DMS53 (cell line): ENCODE data around the gene ITGB3.
A peak's percentile ranks its signal among the peaks of the same experiment; 100 is the strongest.
"Not testable (repeated sequence)": the region's sequence is repeated elsewhere in the genome, so short reads cannot be mapped to it uniquely, and the experiment has no call there.

Source experiments
- DNase-seq: peaks from one replicate; lab custom pipeline; 2025; lab: John Stamatoyannopoulos, UW

The ITGB3 gene

DNA sequence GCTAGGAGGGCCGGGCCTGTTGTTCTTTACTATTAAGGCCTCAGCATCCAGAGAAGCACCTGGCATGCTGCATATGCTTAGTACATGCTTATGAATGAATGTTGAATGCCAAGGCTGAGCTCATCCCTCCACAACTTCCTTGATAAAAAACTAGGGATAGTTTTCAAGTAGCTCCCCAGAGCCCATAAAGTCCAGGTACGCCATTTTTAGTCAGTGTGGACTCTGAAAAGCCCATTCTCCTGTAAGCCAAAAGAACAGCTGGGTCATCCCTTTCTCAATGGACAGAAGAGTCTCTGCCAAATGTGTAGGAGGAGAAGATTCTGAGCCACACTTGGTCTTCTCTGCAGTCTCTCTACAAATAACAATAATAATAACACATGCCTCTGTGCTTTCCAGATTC lies 8.9 kb upstream of the ITGB3 start:
- DNase-seq = no peak

DNA sequence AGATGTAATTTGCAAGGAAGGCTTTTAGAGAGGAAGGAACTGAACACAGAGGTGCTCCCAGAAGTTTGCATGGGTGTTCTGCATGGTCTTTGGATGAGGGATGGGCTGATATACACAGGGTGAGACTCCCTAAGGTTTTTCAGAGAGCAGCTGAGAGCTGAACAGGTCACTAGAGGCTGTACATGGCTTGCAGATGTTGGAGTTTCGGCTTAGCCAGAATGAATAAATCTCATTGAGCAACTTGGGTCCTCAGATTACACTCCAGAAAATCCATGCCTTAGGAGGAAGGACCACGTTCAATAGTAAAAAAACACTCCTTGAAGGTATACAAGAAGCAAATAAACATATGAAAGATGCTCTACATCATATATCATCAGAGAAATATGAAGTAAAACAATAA lies 7.5 kb upstream of the ITGB3 start:
- no peak for DNase-seq

DNA sequence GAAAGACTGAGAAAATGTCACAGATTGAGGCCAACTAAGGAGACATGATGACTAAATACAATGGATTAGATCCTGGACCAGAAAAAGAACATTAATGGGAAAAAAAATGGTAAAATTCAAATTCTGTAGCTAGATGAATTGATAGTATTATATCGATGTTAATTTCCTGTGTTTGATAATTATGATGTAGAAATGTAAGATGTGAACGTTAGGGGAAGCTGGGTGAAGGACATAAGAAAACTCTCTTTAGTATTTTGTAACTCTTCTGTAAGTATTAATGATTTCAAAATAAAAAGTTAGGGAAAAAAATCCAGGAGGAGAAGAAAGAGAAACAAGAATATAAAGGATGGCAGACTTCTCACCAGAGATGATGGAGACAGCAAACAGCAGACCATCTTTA lies 2.8 kb upstream of the ITGB3 start:
- no peak for DNase-seq

DNA sequence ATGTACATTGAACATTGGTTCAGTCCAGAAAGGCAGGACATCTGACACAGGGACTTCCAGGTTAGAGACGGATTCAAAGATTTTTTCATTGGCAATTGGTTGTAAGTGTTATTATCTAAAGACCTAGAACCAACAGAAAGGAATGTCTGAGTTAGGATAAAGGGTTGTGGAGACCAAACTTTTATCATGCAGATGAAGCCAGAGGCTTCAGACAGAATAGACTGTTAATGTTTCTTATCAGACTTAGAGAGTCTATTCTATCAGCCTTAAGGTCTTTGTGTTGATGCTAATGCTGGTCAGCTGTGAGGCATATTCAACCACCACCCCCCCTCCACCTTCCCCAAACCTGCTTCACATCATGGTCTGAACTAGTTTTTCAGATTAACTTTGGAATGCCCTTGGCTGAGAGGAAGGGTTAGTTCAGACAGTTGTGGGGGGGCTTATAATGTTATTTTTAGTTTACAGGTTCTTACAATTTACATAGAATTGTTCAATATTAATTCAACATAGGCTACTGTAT lies 2.1 kb upstream of the ITGB3 start:
- DNase-seq = no peak

DNA sequence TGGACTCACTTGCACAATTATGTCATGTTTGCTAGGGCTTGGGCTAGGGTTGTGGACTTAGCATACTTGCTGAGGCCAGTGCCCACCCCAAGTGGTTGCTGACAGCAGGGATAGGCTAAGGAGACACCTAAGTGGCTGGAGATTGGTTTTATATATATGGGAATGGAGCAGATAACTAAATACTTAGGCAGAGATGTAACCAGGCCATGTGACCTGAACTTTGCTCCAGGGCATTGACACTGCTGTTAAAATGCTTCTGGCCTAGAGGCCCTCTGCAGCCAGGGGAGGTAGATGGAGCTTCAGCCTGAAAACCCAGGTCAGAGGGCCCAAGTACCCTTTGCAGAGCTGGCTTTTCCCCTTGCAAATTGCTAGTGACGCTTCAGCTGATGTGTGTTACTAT lies 1.4 kb upstream of the ITGB3 start:
- DNase-seq = no peak

DNA sequence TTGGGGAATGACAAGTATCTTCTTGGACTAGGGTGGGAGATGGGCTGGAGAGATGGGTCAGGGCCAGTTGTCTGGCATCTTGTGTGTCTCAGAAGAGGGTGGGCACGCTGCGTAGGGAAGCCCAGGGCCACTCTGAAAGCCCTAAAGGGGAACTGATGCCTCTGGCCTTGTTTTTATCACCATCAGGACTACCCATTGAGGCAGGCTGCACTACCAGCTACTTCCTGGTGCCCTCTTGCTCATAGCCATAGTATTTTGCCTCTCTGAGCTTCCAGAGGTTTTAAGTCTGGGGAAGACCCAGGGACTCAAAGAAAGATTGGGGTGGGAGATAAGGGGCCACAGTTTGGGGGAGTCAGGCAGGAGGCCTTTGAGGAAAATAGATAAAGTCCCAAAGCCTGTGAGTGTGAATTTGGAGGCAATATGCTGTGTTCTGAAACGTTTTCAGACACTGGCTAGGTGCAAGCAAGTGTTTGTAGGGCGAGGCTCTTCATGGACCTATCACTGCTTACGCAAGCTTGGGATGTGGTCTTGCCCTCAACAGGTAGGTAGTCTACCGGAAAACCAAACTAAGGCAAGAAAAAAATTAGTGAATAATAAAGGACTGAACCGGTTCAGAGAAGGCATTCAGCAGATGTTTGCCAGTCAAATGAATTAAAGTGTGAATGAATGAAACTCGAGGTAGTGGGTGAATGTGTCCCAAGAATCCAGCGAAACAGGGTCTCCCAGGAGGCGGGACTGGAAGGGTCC lies 688 bp upstream of the ITGB3 start:
- DNase-seq = peak; percentile 26

DNA sequence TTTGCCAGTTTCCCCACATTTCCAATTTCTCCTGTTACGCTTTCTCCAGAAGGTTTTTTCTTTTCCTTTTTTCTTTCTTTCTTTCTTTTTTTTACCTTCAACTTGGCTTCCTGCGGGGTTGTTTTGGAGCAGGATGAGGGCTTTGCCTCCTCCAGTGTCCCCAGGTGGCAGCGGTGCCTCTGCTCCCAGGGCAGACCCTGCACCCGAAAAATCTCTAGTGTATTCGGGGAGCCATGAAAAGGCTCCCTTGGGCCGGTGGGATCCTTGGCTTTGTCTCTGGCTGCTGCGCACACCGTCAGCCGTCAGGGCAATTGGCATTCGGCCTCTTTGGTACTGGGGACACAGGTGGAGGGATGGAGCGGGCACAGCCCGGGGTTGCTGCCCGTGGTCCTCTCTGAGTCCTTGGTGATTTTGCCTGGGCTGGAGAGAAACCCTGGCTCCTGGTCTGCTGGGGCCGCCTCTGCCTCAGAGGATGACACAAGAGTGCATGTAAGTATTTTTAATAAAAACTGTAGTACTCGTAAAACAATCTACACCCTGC lies 846 bp downstream of the ITGB3 start:
- peak; percentile 42 for DNase-seq

DNA sequence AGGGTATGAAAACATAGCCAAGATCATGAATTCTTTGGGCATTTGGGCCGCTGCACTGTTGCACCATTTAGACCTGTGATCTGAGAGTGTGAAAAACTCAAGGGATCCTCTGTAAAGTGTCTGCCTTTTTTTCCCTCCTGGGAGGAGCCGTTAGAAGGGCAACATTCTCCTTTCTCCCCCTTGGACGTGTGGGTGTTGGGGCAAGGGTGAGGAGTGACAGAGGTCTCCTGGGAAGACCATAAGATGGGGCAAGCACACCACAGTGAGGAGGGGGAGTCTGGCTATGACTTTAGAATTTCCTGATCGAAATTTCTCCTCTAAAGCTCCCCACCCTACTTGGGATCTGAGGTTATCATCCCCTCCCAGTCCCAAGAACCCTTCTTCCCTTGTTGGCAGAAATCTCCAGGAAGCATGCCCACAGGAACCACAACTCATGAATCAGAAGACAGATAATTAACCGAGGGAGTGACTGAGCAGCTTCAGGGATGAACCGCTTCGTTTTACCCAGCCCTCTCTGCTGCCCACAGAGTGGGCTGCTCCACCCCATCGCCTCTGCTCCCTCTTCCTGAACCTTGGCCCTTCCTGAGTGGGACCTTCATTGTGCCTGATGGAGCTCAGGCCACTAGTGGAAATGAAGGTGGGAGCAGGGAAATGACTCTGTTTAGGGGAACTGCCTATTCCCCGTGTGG lies 4.2 kb downstream of the ITGB3 start:
- DNase-seq = no peak

DNA sequence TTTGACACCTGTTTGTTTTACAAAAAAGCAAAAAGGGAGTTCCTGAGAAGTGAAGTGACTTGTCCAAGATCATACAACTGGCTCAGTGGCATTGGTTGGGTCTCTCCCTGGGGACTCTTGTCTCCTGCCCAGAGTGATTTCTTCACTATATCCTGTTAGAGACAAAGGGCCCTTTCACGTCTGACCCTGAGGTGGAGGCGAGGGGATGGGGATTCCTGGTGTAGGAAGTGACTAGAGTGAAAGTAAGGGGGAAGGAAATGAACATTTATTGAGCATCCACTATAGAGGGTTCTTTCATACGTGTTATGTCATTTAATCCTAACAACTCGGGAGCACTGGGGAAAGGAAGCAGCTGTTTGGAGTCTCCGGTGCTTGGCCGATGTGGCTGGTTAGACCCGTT lies 9.0 kb downstream of the ITGB3 start:
- DNase-seq = no peak

DNA sequence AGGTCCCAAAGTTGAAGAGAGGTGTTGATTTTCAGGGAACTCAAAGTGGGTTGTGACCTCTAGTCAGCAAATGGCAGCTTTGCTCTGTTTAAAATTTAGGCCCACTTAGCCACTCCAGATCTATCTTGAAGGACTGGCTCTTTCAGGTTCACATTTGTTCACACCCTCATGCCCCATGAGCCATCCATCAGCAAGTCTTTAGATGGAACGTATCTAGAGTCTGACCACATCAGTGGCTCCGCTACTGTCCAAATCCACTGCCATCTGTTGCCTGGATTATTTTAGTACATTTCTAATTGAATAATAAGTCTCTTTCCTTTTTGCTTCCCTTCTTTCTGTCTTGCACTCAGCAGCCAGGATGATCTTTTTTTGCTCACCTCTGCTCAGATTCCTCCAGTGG lies 10.5 kb downstream of the ITGB3 start:
- DNase-seq = no peak

DNA sequence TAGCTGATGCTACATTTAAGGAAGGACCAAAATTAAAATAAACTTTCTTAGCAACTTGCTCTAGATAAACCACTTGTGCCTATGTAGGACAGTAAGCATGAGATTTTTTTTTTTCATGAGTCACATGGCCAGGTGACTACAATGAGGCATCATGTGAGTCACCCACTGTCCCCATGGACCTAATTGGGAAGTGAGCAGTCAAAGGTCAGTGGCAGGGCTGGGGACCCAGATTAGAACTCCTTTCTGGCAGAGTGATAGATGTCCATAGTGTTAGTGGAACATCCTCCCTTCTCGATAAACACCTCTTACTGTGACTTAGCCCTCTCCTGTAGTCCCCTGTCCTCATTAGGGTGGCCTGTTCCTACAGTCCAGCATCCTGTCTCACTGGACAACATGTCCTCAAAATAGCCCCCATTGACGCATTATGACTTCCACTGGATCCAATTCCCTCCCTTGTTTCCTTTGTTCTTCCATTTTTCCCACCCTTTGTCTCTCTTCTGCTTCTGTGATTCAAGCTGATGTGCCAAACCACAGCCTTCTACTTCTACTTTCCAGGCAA lies 12.4 kb downstream of the ITGB3 start:
- peak; percentile 64 for DNase-seq

DNA sequence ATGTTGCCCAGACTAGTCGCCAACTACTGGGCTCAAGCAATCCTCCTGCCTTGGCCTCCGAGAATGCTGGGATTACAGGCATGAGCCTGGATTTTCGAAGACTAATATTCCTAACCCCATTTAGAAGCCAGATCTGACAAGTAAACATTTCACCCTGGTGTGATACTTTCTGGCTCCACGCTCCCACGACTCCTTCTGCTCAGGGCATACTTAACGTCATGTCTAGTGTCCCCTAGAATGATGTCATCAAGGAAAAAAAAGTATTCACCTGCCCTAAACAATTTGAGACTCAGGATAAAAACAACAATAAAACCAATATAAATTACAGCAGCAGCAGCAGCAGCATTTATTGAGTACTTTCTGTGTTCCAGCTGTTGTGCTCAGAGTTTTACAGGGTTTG lies 13.2 kb downstream of the ITGB3 start:
- DNase-seq = no peak

DNA sequence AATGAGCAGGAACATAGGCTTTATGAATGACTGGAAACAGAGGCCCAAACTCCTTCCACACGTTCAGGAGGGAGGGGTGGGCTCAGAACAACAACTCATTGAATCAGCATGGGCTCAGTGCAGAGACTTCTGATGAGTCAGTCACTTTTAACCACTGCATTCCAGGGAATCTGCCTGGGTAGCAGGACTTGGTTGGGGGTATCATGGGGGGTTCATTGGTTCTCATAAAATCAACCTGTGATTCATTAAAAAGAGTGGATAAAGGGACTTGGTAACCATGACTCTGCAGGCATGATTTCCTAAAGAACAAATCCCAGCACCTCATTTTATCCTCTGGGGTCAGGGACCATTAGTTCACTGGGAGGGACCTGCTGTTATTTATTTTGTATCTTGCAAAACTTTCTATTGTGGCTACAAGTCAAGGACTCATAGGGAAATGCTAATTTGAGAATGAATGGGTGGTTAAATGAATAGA lies 13.8 kb downstream of the ITGB3 start:
- no peak for DNase-seq

DNA sequence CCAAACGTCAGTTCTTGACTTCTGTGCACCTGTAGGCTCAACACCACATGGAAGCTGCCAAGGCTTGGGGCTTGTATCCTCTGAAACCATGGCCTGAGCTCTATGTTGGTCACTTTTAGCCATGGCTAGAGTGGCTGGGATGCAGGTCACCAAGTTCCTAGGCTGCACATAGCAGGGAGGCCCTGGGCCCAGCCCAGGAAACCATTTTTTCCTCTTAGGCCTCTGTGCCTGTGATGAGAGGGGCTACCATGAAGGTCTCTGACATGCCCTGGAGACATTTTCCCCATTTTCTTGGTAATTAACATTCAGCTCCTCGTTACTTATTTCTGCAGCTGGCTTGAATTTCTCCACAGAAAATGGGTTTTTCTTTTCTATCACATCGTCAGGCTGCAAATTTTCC lies 15.3 kb downstream of the ITGB3 start:
- not testable (repeated sequence) for DNase-seq

DNA sequence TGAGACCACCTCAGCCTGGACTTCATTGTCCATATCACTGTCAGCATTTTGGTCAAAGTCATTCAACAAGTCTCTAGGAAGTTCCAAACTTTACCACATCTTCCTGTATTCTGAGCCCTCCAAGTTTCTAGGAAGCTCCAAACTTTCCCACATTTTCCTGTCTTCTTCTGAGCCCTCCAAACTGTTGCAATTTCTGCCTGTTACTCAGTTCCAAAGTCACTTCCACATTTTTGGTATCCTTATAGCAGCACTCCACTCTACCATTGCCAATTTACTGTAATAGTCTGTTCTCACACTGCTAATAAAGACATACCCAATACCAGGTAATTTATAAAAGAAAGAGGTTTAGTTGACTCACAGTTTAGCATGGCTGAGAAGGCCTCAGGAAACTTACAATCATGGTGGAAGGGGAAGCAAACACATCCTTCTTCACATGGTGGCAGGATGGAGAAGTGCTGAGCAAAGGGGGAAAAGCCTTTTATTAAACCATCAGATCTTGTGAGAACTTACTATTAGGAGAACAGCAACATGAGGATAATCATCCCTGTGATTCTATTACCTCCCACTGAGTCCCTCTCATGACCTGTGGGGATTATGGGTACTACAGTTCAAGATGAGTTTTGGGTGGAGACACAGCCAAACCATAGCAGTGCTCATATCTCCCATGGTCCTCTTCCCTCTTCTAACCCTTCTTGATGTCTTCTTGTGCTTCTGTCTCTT lies 16.1 kb downstream of the ITGB3 start:
- DNase-seq = not testable (repeated sequence)

DNA sequence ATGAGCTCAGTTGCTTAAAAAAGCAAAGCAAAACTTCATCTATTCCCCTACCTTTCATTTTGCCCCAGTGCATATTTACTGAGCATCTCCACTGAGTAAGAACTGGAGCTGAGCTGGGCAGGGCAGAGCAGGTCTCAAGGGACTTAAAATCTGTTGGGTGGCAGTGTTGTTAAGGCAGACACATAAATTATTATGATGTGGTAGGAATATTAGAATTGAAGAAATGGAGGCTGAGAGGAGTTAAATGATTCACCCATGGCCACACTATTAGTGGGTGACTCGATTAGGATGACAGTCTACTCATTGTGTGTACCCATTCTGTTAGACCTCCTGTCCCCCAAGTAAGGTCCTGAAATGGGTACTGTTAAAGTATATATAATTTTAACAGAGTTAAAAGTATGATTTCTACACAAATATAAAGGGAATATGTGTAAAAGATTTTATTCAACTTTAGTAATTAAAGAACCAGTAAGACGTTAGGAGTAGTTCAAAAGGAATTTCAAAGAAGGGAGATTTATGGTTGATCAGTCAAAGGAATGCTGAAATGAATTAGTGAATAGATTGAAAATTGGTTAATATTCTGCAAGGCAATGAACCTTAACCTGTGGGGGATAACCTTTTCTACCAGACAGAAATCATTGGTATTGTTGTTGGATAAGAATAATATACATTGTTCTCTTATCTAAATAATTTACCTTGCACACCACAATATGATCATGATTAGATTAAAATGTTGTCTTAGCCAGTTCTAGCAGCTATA lies 17.5 kb downstream of the ITGB3 start:
- no peak for DNase-seq

DNA sequence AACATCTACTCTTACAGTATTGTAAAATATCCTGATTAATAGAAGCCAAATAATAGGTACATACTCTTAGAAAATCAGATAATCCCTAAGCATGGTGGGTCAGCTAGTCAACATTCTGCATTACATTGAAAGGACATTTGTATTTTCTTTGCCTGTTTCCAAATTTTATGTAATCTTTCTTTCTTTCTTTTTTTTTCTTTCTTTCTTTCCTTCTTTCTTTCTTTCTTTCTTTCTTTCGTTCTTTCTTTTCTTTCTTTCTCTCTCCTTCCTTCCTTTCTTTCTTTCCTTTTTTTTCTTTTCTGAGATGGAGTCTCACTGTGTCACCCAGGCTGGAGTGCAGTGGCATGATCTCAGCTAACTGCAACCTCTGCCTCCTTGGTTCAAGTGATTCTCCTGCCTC lies 18.9 kb downstream of the ITGB3 start:
- no peak for DNase-seq

DNA sequence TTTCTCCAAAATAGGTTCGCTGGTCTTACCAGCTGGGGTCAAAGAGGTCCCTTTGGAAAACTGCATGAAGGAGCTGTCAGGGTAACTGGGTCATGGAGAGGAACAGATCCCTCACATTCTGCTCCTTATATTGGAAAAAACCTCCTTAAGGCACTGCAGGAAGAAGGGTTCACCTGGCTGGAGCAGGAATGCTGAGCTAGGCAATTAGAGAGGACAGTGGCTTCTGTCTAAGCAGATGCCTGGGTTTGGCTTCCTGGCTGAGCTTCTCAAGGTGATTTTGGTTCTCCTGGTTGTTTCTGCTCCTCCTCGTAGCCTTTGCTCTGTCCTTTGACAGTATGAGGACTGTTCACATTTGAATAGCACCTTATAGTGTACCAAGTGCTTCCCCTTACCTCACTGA lies 19.6 kb downstream of the ITGB3 start:
- DNase-seq = no peak

DNA sequence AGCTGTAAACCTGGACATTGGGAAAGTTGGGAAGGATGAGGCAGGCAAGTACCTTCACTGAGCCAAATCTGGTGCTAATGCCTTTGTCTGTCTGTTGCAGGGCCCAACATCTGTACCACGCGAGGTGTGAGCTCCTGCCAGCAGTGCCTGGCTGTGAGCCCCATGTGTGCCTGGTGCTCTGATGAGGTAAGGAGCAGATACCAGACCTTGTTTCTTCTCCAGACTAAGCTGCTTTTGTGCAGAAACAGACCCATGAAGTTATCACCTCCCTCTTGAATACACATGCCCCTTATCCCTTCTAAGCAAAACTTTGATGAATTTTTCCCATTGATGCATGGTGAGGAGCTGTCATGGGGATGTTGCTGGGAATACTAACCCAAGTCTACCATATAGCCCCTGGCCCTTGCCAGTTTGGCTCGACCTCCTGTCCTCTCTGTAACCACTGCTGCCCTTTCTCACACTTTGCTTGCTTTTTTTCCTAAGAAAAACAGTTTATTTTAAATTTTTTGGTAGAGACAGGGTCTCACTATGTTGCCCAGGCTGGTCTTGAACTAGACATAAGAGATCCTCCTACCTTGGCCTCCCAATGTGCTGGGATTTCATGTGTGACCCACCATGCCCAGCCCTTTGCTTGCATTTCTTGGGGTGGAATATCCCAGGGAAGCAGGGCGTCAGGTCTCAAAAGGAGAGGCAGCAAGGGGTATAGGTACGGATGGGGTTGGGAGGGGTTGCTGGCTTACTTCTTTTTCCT lies 20.9 kb downstream of the ITGB3 start:
- no peak for DNase-seq

DNA sequence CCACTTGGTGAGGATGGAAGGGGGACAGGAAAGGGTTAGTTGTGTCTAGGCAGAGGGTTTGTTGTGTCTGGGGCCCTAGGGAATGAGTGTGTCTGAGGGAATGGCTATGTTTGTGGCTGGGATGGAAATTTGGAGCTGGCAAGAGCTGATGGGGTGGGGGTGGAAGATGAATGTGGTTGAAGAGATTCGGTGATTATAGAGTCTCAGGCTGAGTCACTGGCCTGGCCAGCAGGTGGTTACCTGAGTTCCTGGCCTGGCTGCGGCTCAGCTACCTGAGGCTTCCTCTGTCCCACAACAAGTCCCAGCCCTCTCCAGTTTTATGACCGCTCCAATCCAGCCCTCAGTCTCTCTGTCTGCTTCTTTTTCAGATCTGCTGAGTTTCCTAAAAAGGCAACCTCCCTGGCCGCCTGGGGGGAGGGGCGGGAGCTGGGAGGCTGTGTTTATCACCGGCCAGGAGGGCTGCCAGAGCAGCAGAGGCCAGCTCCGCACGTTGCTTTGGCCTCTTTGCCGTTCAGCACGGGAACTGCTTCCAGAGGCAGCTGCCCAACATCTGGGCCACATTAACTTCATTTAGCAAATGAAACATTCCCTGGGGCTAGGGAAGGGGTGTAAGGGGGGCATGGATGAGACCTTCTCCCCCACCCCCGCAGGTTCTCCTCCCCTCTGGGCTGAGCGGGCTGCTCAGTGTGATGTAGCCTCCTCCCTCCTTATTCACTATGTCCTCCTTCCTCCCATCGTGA lies 21.8 kb downstream of the ITGB3 start:
- no peak for DNase-seq
